ENCODE data around the gene HOXC13.

Gene HOXC13

DNA sequence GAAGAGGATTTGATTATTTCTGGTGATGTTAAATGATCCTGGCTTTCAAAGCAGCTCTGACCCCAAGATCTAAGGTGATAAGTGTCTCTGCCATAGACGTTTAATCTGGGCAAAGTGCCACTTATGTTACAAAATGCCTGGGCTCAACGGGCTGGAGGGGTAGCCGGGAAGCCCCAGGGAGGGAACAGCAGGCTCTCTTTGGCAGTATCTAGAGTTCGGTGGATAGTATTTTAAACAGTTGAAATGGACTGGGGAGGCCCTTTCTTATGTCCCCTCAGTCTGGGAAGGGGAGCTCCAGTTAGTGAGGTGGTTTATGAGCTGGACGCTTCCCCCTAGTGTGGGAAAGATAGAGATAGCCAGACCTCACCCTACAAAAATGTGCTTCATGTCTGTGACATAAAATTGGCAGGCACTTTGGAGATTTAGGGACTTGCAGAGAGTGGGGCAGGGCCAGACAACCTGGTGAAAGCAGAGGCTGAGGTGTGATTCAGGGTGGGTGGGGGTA lies 28.8 kb downstream of the HOXC13 start:
- no peak overlapping the region for H3K4me3 ChIP-seq (ENCODE audit: low read depth, low read length)
- TF ChIP-seq, protein P1, sequence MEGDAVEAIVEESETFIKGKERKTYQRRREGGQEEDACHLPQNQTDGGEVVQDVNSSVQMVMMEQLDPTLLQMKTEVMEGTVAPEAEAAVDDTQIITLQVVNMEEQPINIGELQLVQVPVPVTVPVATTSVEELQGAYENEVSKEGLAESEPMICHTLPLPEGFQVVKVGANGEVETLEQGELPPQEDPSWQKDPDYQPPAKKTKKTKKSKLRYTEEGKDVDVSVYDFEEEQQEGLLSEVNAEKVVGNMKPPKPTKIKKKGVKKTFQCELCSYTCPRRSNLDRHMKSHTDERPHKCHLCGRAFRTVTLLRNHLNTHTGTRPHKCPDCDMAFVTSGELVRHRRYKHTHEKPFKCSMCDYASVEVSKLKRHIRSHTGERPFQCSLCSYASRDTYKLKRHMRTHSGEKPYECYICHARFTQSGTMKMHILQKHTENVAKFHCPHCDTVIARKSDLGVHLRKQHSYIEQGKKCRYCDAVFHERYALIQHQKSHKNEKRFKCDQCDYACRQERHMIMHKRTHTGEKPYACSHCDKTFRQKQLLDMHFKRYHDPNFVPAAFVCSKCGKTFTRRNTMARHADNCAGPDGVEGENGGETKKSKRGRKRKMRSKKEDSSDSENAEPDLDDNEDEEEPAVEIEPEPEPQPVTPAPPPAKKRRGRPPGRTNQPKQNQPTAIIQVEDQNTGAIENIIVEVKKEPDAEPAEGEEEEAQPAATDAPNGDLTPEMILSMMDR (IDR thresholded peaks at IDR 0.05; ENCODE audit: insufficient read depth, low read depth, low read length, missing control alignments) = no peak
- DNase-seq (ENCODE audit: low read depth) = no peak

DNA sequence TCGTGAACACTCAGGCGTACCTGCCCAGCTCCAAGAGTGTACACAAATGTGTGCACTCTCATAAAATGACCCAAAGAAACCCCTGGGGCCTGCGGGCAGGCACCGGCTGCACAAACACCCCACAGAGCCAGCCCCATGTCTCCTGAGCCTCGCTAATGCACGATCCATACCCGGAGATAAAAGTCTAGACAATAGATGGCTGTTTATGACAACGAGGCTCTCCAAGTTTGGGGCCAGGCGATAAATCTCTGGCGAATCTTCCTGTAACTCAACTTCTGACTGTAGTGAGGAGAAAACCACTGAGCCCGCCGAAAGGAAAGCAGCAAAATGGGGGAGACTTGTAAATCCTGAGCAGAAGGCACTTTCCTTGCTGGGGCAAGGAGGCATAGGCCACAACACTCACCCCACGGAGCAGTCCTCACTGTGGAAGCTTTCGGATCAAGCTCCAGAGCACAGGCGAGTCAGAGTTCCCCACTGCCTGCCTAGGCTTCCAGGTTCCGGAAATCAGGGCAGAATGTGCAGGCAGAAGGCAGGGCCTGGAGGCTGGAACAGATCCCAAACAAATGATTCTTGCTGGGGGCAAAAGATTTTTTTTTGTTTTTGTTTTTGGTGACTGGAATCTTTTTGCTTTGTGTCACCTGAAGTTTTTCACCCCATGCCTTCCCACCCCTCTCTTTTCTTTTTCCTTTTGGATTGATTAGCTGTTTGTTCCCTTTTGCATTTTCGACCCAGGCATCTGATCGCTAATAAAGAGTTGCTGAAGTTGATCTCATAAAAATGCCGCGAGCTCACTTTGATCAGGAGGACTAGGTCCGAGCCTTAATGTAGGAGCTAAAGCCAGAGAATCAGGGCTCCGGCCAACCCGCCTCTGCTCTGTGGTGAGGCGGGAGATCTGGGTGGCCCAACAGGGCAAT lies 29.8 kb downstream of the HOXC13 start:
- H3K4me3 ChIP-seq (ENCODE audit: low read depth, low read length) = no peak overlapping the region
- TF ChIP-seq, protein P1 (IDR thresholded peaks at IDR 0.05; ENCODE audit: insufficient read depth, low read depth, low read length, missing control alignments) = no peak
- no peak for DNase-seq (ENCODE audit: low read depth)

DNA sequence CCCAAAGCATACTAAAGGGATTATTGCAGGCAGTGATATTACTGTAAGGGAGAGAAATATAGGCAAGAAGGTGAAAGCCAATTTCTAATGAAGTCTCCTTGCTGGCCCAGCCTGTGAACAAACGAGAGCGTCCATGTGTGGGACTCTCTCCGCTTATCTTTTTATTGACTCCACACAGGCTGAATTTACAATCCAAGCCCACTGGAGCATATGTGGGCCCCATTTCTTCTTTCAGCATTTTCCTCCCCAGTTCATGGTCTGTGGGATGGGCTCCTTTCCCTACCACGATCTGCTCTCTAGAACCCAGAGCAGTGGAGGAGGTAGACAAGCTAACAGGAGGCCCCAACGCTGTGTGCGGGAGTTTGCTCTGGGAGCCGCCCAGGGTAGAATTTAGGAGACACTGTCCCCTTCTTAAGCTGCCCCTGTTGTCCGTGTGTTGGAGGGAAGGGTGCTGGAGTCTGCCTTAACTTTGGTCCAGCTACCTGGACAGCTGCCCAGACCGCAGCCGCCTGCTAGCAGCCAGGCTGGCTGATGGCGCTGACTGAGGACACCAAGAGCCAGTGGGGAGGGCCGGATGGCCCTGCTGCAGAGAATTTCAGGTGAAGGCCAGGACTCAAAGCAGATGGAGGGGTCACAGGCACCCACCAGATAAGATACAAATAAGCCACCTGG lies 31.1 kb downstream of the HOXC13 start:
- DNase-seq (ENCODE audit: low read depth) = no peak
- TF ChIP-seq, protein P1 (IDR thresholded peaks at IDR 0.05; ENCODE audit: insufficient read depth, low read depth, low read length, missing control alignments) = no peak
- H3K4me3 ChIP-seq (ENCODE audit: low read depth, low read length) = no peak overlapping the region

DNA sequence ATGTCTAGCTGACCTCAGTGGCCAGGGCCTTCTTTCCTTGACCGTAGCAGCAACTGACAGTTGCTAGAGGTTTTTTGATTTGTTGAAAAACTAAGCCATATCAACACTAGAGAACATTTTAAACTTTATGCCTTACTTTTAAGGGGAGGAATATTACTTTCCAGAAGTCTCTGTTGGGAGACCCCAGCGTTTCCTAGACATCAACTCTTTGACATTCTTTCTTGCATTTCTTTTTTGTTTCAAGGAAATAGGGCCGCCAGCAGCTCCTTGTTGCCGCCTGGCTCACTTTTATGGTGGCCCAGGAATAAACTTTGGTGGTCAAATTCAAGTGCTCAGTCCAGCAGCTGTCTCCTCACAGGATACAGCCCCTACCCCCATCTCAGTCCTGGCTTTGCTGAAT lies 31.8 kb downstream of the HOXC13 start:
- TF ChIP-seq, protein P1 (IDR thresholded peaks at IDR 0.05; ENCODE audit: insufficient read depth, low read depth, low read length, missing control alignments) = no peak
- DNase-seq (ENCODE audit: low read depth) = no peak

DNA sequence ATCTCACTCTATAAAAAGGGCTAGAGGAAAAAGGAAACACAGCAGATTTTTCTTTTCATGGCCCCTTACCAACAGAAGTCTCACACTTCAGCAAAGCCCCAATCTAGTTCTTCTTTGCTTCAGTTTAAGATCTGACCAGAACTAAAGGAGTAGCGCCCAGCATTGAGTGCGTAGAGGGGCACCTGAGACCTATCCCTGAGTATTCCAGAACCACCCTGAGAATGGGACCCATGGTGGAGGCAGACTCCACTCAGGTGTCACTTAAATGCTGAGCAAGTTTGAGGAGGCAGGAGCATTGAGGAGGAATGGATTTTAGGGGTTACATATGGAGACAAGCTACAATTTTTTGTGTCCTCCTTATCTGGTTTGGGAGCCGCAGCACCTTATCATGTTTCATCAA lies 32.5 kb downstream of the HOXC13 start:
- no peak overlapping the region for H3K4me3 ChIP-seq (ENCODE audit: low read depth, low read length)
- DNase-seq (ENCODE audit: low read depth) = no peak
- TF ChIP-seq, protein P1 (IDR thresholded peaks at IDR 0.05; ENCODE audit: insufficient read depth, low read depth, low read length, missing control alignments) = no peak

More for the DNA sequence above, 31.8 kb downstream of the HOXC13 start:
- no peak overlapping the region for H3K4me3 ChIP-seq (ENCODE audit: low read depth, low read length)

DNA sequence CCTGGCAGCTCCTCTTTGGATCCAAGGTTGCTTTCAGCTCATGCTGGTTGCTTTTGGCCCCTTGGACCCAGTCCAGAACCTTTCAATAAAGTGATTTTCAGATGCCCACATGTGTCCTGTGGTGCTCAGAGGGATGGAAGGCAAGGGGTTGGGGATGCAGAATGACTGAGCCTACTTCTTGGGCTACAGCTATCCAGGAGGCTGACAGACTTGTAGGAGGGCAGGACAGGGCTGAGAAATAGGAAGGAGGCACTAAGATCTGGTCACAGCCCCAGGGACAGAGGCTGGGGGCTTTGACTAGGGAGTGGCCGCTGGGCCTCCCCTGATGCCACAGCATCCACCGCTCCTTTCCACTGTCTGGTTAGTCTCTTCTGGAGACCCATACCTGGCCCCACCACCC lies 33.1 kb downstream of the HOXC13 start:
- H3K4me3 ChIP-seq (ENCODE audit: low read depth, low read length) = no peak overlapping the region
- TF ChIP-seq, protein P1 (IDR thresholded peaks at IDR 0.05; ENCODE audit: insufficient read depth, low read depth, low read length, missing control alignments) = no peak
- no peak for DNase-seq (ENCODE audit: low read depth)
